GM18870 (cell line): ENCODE results near the gene AFF3.

Experiments
- ATAC-seq: cut with Tn5 transposase; IDR thresholded peaks from one replicate; pipeline ENCODE4 v1.9.1; 2021; ENCODE audit warnings: moderate library complexity; ENCODE audit not compliant: unreplicated experiment

The AFF3 gene

DNA sequence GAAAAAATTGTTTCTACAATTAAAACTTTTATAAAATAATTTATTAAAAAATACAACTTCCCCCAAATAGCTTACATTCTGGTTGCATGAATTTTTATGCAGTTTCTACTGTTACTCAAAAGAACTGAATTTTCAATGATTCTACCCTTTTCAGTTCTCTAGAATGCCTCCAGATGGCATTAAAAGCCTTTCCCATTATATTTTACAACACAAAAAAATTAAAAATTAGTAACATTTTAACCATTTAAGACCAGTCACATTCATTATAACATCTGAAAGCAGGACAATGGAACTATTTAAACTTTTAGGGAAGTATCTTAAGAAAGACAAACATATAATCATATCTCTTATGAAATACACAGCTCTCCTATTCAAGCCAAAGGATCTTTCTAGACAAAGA lies 416.6 kb downstream of the AFF3 start:
- no peak for ATAC-seq

- ATAC-seq: no peak
Measured at GRCh38 chr2:99722476-99722875, 419.9 kb downstream of the AFF3 start.

GRCh38 chr2:99719102-99719501 lies 423.3 kb downstream of the AFF3 start:
- ATAC-seq: no peak

- no peak for ATAC-seq
Measured at GRCh38 chr2:99715956-99716355, 426.4 kb downstream of the AFF3 start.

GRCh38 chr2:99714349-99714748 lies 428.0 kb downstream of the AFF3 start:
- ATAC-seq: no peak

DNA sequence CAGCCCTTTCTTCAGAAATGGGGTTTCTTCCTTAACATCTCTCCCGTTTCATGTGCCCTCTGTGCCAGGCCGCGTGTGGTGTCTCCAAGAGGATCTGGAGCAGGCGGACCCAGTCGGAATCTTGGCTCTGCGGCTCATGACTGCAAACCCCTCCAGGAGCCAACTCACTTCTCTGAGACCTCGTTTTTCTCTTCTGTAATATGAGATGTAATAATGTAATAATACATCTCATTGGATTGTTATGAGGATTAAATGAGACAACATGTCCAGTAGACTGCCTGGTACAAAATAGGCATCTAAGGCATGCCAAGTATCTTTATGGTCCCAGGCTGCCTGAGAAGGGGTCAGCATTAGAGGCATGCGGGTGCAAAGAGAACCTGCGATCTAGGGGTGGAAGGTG lies 431.2 kb downstream of the AFF3 start:
- ATAC-seq: no peak

GRCh38 chr2:99710721-99711120 lies 431.7 kb downstream of the AFF3 start:
- no peak for ATAC-seq

GRCh38 chr2:99709229-99709628 lies 433.2 kb downstream of the AFF3 start:
- ATAC-seq: no peak

- no peak for ATAC-seq
Measured at GRCh38 chr2:99708231-99708630, 434.2 kb downstream of the AFF3 start.

- ATAC-seq: no peak
Measured at GRCh38 chr2:99707592-99707991, 434.8 kb downstream of the AFF3 start.

DNA sequence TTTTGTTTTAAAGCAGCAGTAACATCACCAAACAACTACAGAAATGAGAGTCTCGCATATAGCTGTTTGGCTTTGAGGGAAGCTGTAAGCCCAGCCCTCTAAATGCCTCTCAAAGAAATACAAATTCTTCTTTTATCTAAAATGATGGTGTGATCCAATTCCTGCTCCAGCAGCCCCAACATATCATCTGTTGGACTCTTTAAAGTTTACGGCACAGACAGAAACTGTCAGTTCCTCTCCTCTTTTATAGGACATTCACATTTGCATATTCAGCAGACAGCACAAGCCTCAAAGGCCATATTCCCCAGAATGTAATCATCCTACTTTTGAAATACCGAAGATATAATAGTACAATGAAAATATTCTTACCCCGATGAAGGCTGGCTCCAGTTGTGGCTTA lies 435.7 kb downstream of the AFF3 start:
- ATAC-seq: no peak

GRCh38 chr2:99701503-99701902 lies 440.9 kb downstream of the AFF3 start:
- no peak for ATAC-seq

DNA sequence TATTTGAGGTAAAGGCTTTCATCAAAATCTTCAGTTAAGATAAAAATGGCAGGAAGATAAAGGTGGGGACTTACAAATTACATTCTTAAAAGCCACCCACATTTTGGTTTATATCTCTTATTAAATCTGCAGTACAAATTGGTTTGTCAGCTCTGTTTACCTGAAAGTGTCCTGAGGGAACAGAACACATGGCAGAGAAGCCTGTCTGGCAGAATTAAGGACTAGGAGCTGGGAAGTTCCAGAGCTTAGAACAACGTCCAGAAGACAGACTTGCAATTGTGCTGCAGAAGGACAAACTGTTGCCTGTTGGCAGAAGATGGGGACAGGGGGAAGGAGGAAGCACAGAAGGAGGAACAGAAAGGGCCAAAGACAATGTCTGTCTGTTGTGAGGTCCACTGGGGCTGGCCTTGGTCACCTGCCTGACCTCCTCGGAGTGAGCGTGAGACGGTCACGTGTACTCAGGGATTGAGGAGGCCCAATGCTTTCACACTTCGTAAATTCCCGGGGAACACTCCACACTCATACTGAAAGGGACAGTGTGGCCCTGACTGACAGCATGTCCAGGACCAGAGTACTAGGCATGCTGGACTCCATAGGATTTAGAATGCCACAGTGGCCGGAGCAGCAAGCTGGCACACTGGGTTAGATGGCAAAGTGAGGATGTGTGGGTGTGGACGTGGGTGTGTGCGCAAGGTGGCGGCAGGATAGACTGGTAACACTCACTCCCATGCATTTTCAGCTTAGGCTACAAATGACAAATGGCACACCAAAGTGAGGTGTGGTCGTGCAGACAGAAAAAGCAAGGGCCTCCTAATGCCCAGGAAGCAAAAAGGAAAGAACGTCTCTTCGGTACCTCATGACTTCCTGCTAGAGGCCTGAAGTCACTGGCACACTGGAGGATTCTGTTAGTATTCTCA lies 441.6 kb downstream of the AFF3 start:
- no peak for ATAC-seq

DNA sequence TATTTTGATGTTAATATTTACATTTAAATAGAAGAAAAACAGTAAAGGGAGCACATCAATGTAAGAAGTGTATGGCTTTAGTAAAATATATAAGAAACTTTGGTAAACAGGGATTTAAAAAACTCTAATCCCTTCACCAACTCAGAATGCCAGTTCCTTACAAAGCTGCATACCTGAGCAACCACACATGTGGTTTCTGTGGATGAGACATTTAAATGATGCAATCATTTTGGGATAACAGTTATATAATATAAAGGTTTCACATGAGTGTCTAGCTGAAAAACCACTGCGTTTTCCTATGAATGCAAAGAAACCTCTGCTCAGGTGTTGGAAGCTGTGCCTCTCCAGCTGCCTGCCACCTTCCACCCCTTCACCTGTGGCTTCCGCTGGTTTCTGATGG lies 443.5 kb downstream of the AFF3 start:
- no peak for ATAC-seq

- no peak for ATAC-seq
Measured at GRCh38 chr2:99697811-99698568, 444.4 kb downstream of the AFF3 start.

DNA sequence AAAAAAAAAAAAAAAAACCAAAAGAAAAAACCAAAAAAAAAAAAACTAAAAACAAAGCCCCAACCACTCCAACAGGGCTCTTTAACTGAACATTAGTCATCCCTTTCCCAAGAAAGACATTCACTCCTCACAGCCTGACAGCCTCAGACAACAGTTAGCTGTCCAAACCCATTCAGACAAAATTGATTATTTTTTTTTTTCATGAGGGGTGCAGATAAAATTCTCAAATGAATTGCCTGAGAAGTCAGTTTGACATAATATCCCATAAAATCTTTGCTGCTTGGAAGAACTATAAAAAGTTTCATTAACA lies 446.5 kb downstream of the AFF3 start:
- no peak for ATAC-seq

DNA sequence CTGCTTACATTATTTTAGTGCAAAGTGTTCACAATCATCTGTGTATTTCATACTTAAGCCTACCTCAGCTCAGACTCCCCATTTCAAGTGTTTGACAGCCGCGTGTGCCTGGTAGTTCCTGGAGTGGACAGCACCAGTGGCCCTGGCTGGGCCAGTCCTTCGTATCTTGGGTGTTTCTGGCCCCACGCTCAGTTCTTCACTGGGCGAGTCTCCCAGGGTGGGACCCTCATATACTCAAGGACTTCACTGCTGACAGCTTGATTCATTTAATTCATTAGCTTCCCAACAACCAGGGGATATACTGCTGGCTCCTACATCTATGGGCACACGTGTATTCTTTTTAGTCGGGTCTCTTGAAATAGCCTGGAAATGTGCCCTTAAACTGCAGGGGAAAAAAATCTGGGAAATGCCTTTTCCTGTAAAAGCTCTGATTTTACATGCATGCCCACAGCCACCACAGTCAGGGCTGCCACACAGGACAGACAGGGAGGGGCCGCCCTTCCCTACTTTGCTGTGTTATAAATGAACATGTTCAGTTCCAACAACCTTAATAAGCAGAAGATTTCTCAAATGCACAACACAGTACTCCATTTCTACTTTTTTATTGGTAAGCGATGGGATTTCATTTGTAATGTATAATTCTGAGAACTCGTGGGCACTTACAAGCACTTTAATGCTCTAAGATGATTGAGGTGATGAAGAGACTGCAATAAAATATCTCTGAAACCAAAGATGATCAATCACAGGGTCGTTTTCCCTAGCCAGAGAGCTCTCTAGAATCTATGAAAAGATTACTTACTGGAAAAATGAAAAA lies 447.1 kb downstream of the AFF3 start:
- ATAC-seq: no peak

DNA sequence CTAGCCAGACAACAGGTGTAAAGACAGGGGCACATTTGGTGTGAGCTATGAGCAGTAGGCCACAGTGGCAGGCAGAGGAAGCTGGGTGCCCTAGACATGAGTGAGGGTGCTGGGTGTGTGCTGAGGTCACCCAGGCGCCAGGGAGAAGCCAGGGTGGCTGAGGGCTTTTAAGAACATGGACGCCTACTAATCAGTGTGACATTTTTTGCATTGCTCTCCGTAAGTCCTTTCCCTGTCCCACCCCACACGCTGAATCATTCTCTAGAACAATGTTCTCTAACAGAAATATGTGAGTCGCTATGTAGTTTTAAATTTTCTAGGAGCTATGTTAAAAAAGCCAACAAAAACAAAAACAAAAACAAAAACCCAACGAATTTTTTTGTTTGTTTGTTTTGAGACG lies 448.1 kb downstream of the AFF3 start:
- ATAC-seq: no peak

- no peak for ATAC-seq
Measured at GRCh38 chr2:99692785-99693184, 449.6 kb downstream of the AFF3 start.

DNA sequence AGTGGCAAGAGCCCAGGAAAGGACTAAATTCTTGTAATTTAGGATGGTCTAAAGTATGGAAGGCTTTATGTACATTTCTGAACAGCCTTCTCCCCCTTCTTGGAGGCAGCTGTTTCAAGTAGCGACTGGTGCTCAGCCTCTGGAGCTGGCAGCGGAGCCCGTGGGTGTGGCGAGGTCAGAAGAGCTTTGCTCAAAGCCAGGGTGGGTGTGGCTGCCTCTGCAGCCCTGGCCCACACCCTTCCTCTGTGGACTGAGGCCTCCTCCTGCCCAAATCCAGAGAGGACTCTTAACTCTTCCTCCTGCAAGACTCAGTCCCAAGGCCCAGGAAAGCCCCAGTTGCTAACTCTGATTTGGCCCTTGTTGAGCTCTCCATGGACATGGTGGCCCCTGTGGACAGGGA lies 450.5 kb downstream of the AFF3 start:
- no peak for ATAC-seq

DNA sequence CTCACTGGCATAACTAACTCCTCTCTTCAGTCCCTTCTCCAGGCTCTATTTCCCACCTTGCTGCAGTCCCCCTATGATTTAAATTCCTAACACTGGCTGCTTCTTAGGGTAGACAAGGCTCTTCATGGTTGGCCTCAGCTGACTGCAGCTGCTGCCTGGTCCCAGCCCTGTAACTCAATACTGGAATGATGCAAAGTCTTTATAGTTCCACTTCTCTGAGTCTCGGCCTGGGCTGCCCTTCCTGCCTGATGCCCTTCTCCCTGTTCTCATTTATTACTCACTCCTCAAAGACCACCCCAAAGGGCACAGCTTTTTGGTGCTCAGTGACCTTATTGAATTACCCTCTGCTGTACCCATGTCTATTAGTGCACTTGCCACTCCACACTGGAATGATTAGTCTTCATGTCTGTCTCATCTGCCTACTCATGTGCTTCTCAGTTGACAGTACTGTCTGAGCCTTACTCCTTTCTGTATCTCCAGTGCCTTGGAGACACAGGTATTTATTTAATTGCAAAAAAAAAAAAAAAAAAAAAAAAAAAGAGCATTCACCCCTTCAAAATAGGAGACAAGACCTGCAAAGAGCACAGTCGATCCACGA lies 453.1 kb downstream of the AFF3 start:
- no peak for ATAC-seq
